SK-N-SH (cell line): ENCODE results near the gene HOXB7. TPM values are rescaled to one million over a fixed set of nuclear protein-coding genes. Genes with fewer than 3 reads are reported as not detected.

Experiments used
- CTCF ChIA-PET: fragments of 300-600, 350-600 bp; formaldehyde crosslinking; extraction: SDS; loops from one replicate; lab custom pipeline; 2021; lab: Yijun Ruan, JAX
- POLR2A ChIA-PET: fragments of 350-600 bp; sonication (Branson Sonifier 250); formaldehyde crosslinking; extraction: SDS; loops from one replicate; lab custom pipeline; 2020; ENCODE audit warnings: antibody characterized with exemption, inconsistent platforms; lab: Yijun Ruan, JAX
- DNase-seq: peaks from one replicate; pipeline ENCODE4 v3.0.0; 2012
- H2AFZ ChIP-seq: fragments of 200-600 bp; sonication (generic); 2 replicates; pipeline ENCODE4 v1.8.1; 2016; ENCODE audit warnings: antibody characterized with exemption, mild to moderate bottlenecking, low read depth
- H3F3A ChIP-seq: fragments of 200-600 bp; sonication (generic); replicated peaks from 2 replicates; pipeline ENCODE3; 2016; ENCODE audit warnings: antibody characterized with exemption, mild to moderate bottlenecking; ENCODE audit not compliant: insufficient read depth
- H3K27ac ChIP-seq, 2 experiments: fragments of 200-500 bp in 1 of 2; fragments of 200-600 bp in 1 of 2; sonication (Bioruptor generic) in 1 of 2; sonication (generic), shearing (Covaris generic) in 1 of 2; 2 replicates each; pipeline versions ENCODE4 v1.5.1 to v1.6.1; 2014 to 2016; ENCODE audit warnings: low read depth in 2 of 2, inconsistent platforms in 1 of 2, low read length in 1 of 2, mild to moderate bottlenecking in 1 of 2, mixed read lengths in 1 of 2
- H3K27me3 ChIP-seq: fragments of 200-600 bp; sonication (generic), shearing (Covaris generic); 2 replicates; pipeline ENCODE4 v1.6.1; 2016; ENCODE audit warnings: mixed run types; ENCODE audit not compliant: insufficient read depth
- H3K36me3 ChIP-seq, 2 experiments: fragments of 200-500 bp in 1 of 2; fragments of 200-600 bp in 1 of 2; sonication (Bioruptor generic) in 1 of 2; sonication (generic) in 1 of 2; replicated peaks in 1 of 2; 2 replicates each; pipeline versions ENCODE3 to v1.5.1; 2014 to 2016; ENCODE audit warnings: low read length in 1 of 2, mild to moderate bottlenecking in 1 of 2; ENCODE audit not compliant: insufficient read depth in 2 of 2, control insufficient read depth in 1 of 2
- H3K4me1 ChIP-seq, 2 experiments: fragments of 200-500 bp in 1 of 2; fragments of 200-600 bp in 1 of 2; sonication (Bioruptor generic) in 1 of 2; sonication (generic), shearing (Covaris generic) in 1 of 2; 2 replicates each; pipeline versions ENCODE4 v1.5.1 to v1.6.1; 2014 to 2016; ENCODE audit warnings: low read depth in 1 of 2, low read length in 1 of 2, mixed run types in 1 of 2; ENCODE audit not compliant: insufficient read depth in 2 of 2, control insufficient read depth in 1 of 2
- H3K4me2 ChIP-seq: fragments of 200-600 bp; sonication (generic), shearing (Covaris generic); 2 replicates; pipeline ENCODE4 v1.6.1; 2017; ENCODE audit warnings: mixed run types
- H3K4me3 ChIP-seq, 2 experiments: fragments of 200-500 bp in 1 of 2; fragments of 200-600 bp in 1 of 2; sonication (Bioruptor generic) in 1 of 2; sonication (generic), shearing (Covaris generic) in 1 of 2; 2 replicates each; pipeline versions ENCODE4 v1.5.1 to v1.8.1; 2014 to 2016; ENCODE audit warnings: low read depth in 2 of 2, inconsistent platforms in 1 of 2, low read length in 1 of 2, mild to moderate bottlenecking in 1 of 2, mixed read lengths in 1 of 2, moderate library complexity in 1 of 2
- H3K79me2 ChIP-seq: fragments of 200-600 bp; sonication (generic); 2 replicates; pipeline ENCODE4 v1.8.1; 2017; ENCODE audit warnings: mild to moderate bottlenecking; ENCODE audit not compliant: insufficient read depth
- H3K9ac ChIP-seq: fragments of 200-600 bp; sonication (generic); 2 replicates; pipeline ENCODE4 v1.6.1; 2017; ENCODE audit warnings: mixed run types
- H3K9me2 ChIP-seq: fragments of 200-600 bp; sonication (generic); 2 replicates; pipeline ENCODE4 v1.6.1; 2017; ENCODE audit warnings: mixed run types
- H3K9me3 ChIP-seq: fragments of 200-600 bp; sonication (generic); 2 replicates; pipeline ENCODE4 v1.6.1; 2017; ENCODE audit warnings: mixed run types, mild to moderate bottlenecking, moderate library complexity
- H4K20me1 ChIP-seq: fragments of 200-600 bp; sonication (generic); 2 replicates; pipeline ENCODE4 v1.6.1; 2017; ENCODE audit warnings: mild to moderate bottlenecking, mixed run types; ENCODE audit not compliant: insufficient read depth
- ELF1 ChIP-seq: IDR thresholded peaks from 2 replicates; pipeline ENCODE4 v1.4.0; 2012
- EZH2phosphoT487 ChIP-seq: fragments of 200-600 bp; sonication (generic); IDR thresholded peaks from 2 replicates; pipeline ENCODE4 v1.6.1; 2017; ENCODE audit warnings: low read depth, mixed run types, mild to moderate bottlenecking, antibody characterized with exemption, moderate library complexity, borderline replicate concordance
- FOXM1 ChIP-seq: IDR thresholded peaks from 2 replicates; pipeline ENCODE4 v1.4.0; 2012; ENCODE audit warnings: low read depth, mild to moderate bottlenecking
- GABPA ChIP-seq: IDR thresholded peaks from 2 replicates; pipeline ENCODE4 v1.4.0; 2012; ENCODE audit warnings: low read depth, mild to moderate bottlenecking
- MXI1 ChIP-seq: IDR thresholded peaks from 2 replicates; pipeline ENCODE4 v1.6.1; 2012; ENCODE audit warnings: mild to moderate bottlenecking, low read depth, low read length, improper control_type of control experiment
- NFIC ChIP-seq: IDR thresholded peaks from 2 replicates; pipeline ENCODE4 v1.4.0; 2012; ENCODE audit warnings: borderline replicate concordance
- POLR2AphosphoS5 ChIP-seq: IDR thresholded peaks from 2 replicates; pipeline ENCODE4 v1.6.1; 2012; ENCODE audit warnings: low read depth, low read length
- RAD21 ChIP-seq: IDR thresholded peaks from 2 replicates; pipeline ENCODE4 v1.6.1; 2012; ENCODE audit warnings: mild to moderate bottlenecking, low read length
- RCOR1 ChIP-seq: fragments of 150-350 bp; IDR thresholded peaks from 2 replicates; pipeline ENCODE4 v1.6.1; 2017; ENCODE audit warnings: antibody characterized with exemption, low read length
- TCF12 ChIP-seq: IDR thresholded peaks from 2 replicates; pipeline ENCODE4 v1.4.0; 2012
- WGBS: methylation state at CpG from one replicate; pipeline ENCODE4 v1.1.6; 2017; ENCODE audit warnings: low lambda C conversion rate; 5-methylcytosine and 5-hydroxymethylcytosine counted together
- polyA plus RNA-seq, 3 experiments: library from polyadenylated mRNA; depleted of rRNA; stranded (reverse); fragments of >200 nt; gene quantifications; 2 replicates each; pipeline ENCODE4 v1.2.3, GENCODE V29; 2012

HOXB7 gene
- polyA plus RNA-seq, 1 of the 3 experiments (the other 2 are of a cell fraction): not detected

DNA sequence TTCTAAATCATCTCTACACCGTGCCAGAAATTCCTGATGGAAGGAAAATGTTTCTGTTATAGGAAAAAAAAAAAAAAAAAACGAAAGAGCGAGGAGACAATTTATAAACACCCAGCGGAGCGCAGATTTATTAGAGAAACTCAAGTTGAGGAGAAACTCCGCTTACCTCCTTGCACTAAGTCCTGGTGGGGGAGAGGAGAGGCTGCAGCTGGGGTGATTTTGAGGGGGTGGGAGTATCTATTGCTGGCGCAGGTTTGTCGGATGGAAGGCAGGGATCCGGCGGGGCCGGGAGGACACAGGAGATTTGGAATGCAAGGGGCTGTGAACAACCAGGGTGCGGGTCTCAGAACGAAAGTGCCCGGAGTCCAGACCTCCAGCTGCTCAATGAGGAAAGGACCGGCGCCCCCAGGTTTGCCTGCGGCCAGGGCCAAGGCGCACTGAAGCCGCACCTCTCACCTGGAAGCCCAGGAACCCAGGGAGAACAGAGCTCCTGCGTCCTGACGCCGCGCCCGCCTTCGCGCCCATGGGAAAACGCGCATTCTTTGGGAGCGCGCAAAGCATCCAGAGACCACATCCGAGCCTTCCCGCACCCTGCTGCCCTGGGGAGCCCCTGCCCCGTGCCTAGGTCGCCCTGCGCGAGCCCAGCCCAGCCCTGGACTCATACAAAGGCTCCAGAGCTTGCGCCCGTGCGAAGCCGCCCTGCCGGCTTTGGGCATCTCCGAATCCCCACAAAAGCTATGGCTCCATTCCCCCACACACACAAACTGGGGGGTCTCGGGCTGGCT is 6.8 kb upstream of the HOXB7 start:
- no peak overlapping the region for H3K4me3 ChIP-seq
- H3K9ac ChIP-seq: no peak overlapping the region
- no peaks in the 10 kb centered on the region for H3K79me2 ChIP-seq
- peaks cover 25% of the 10 kb centered on the region for H4K20me1 ChIP-seq
- H2AFZ ChIP-seq: no peak overlapping the region
- H3K4me1 ChIP-seq: no peaks in the 10 kb centered on the region
- H3K9me3 ChIP-seq: no peaks in the 10 kb centered on the region
- H3K36me3 ChIP-seq: no peaks in the 10 kb centered on the region
- 30% methylated on average over 35 of the region's 43 CpGs for WGBS
- no peak for DNase-seq
- ChIA-PET POLR2A (no interaction called here), CTCF (interaction anchor here (0.6 to 5.9 kb wide), 95 partner anchors 9 to 592 kb away, joined by 3 to 59 read pairs (median 5); partner anchors contain the start of genes HOXB5, HOXB9 and PRAC2)
- H3K9me2 ChIP-seq: no peaks in the 10 kb centered on the region
- H3K27ac ChIP-seq: no peak overlapping the region
- no peaks in the 10 kb centered on the region for H3F3A ChIP-seq
- no peak for TF ChIP-seq RCOR1
- TF ChIP-seq EZH2phosphoT487: peak; percentile 13; the same call in 1 of the 2 replicates
- no peak for TF ChIP-seq ELF1
- TF ChIP-seq FOXM1: no peak
- TF ChIP-seq NFIC: no peak
- no peak for TF ChIP-seq POLR2AphosphoS5
- TF ChIP-seq MXI1: no peak
- no peak for TF ChIP-seq RAD21
- peaks cover 99% of the 10 kb centered on the region for H3K27me3 ChIP-seq
- no peak overlapping the region for H3K4me2 ChIP-seq

DNA sequence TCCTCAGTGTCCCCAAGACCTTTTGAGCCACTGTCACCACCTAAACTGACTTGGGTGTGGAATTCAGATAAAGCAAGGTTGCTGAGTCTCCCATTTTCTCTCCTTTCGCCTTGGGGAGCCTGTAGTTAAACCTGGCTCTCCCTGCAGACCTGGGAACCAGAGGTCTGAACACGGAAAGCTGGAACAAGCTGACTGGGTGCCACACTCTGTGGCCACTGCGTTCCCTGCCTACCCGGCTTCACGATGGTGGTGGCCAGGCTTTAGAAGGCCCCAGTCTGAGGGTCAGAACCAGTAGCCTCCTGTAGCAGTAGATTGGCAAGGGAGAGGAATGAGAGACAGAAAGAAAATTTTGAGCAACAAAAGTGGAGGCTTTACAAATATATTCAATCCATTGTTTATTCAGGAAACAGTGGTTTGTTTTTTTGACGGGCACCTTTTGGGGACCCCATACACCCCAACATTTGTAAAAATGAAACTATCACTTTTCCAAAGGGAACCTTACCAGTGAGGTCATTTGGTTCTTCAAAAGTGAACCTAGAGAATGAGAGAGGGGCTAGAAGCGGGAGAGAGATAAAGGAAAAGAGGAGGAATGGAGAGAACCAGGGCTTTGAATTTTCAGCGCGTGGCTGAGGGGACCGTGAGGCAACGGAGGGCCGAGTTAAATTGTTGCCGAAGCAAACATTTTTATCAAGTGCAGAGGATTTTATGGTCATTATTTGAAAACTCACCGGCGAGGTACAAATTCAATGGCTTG is 6.1 kb upstream of the HOXB7 start:
- no peak for TF ChIP-seq MXI1
- 0 out of 2 replicates have a peak, but pooled peaks have one; percentile 8 for TF ChIP-seq EZH2phosphoT487
- TF ChIP-seq GABPA: no peak
- TF ChIP-seq TCF12: no peak
- TF ChIP-seq, all 33 proteins: peak for 1
- Histone ChIP-seq H3K4me1 (no peaks in the 10 kb centered on the region), H3F3A (no peaks in the 10 kb centered on the region), H3K36me3 (no peaks in the 10 kb centered on the region), H2AFZ (no peak overlapping the region), H3K4me3 (no peak overlapping the region), H3K79me2 (no peaks in the 10 kb centered on the region), H3K4me2 (no peak overlapping the region), H3K9ac (no peak overlapping the region), H3K27me3 (peaks cover 99% of the 10 kb centered on the region), H3K9me3 (no peaks in the 10 kb centered on the region), H4K20me1 (peaks cover 27% of the 10 kb centered on the region), H3K27ac (no peak overlapping the region), H3K9me2 (no peaks in the 10 kb centered on the region)
- ChIA-PET POLR2A (no interaction called here), CTCF (interaction anchor here (0.7 to 5.9 kb wide), 23 partner anchors 15 to 592 kb away, joined by 3 to 59 read pairs (median 11); partner anchors contain the start of gene HOXB5)
- no peak for DNase-seq
- 8% methylated on average over 15 of the region's 15 CpGs for WGBS
